ENCODE results near the gene PRMT1. TPM values are rescaled to one million over a fixed set of nuclear protein-coding genes. Genes with fewer than 3 reads are reported as not detected.
A peak's percentile ranks its signal among the peaks of the same experiment; 100 is the strongest.

PRMT1 gene
- total and polyA plus RNA-seq, 12 donors: 80.0 to 270 (median 127) TPM

GRCh38 chr19:49654581-49654980 lies 22.5 kb upstream of the PRMT1 start:
- H3K36me3 ChIP-seq: peaks cover 8 to 93% (median 73%) of the 10 kb centered on the region in 9 donors
- 73 to 76% methylated on average over 10 of the region's 10 CpGs for WGBS, 2 donors
- peaks cover 0 to 3% (median 0%) of the 10 kb centered on the region in 9 donors for H3K4me1 ChIP-seq
- intact Hi-C loops (cut with DNase I): no loop called here
- H3K27me3 ChIP-seq: no peaks in the 10 kb centered on the region
- no peak for TF ChIP-seq CTCF (IDR thresholded peaks at IDR 0.05)
- no peak overlapping the region for H3K27ac ChIP-seq
- ATAC-seq (no peak), DNase-seq (no peak)
- H3K9me3 ChIP-seq: no peaks in the 10 kb centered on the region
- H3K4me3 ChIP-seq: no peak overlapping the region

- peaks cover 8 to 94% (median 73%) of the 10 kb centered on the region in 9 donors for H3K36me3 ChIP-seq
- no peak overlapping the region for H3K4me3 ChIP-seq
- H3K9me3 ChIP-seq: no peaks in the 10 kb centered on the region
- intact Hi-C loops (cut with DNase I): no loop called here
- H3K27me3 ChIP-seq: no peaks in the 10 kb centered on the region
- 91% methylated on average over 23 of the region's 23 CpGs for WGBS, 2 donors
- DNase-seq (no peak), ATAC-seq (no peak)
- no peak for TF ChIP-seq CTCF (IDR thresholded peaks at IDR 0.05)
- no peak overlapping the region for H3K27ac ChIP-seq
- no peaks in the 10 kb centered on the region for H3K4me1 ChIP-seq
Measured at GRCh38 chr19:49655570-49656455, 21.3 kb upstream of the PRMT1 start.

GRCh38 chr19:49656456-49657109 lies 20.5 kb upstream of the PRMT1 start:
- Histone ChIP-seq H3K27ac (no peak overlapping the region), H3K4me3 (no peak overlapping the region), H3K4me1 (no peaks in the 10 kb centered on the region), H3K36me3 (peaks cover 8 to 96% (median 70%) of the 10 kb centered on the region in 9 donors), H3K27me3 (no peaks in the 10 kb centered on the region), H3K9me3 (no peaks in the 10 kb centered on the region)
- intact Hi-C loops (cut with DNase I): no loop called here
- ATAC-seq (no peak), DNase-seq (no peak)
- WGBS, 2 donors: 89 to 93% methylated on average over 17 of the region's 17 CpGs
- TF ChIP-seq CTCF (IDR thresholded peaks at IDR 0.05): no peak

DNA sequence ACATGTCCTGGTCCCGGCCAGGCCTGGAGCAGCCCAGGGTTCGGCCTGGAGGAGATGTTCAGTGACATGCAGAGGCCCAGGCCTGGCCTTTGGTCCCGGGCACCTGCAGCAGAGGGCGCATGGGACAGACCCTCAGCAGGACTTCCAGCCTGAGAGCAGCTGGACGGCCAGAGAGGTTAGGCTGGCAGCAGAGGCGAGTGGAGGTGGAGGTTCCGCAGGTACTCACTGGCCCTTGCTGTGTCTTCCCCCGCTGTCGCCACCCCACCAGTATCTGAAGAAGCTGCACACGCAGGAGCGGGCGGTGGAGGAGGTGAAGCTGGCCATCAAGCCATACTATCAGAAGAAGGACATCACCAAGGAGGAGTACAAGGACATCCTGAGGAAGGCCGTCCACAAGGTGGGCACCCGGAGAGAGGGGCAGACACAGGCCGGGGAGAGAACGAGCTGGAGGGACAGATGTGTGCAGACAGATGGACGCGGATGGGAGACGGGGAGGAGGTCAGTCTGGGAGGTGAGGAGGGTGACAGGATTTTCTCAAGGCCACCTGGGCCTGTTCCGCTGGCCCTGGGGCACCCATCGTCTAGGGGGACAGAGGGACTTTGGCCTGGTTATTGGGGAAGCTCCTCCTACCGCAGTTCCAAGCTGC lies 19.5 kb upstream of the PRMT1 start:
- DNase-seq: no peak
- H3K4me1 ChIP-seq: no peaks in the 10 kb centered on the region
- H3K27ac ChIP-seq: no peak overlapping the region
- 90 to 91% methylated on average over 22 of the region's 22 CpGs for WGBS, 2 donors
- intact Hi-C loops (cut with DNase I): no loop called here
- no peak for TF ChIP-seq CTCF (IDR thresholded peaks at IDR 0.05)
- no peaks in the 10 kb centered on the region for H3K9me3 ChIP-seq
- ATAC-seq: peak in 1 of 8 donors; percentile 2
- H3K27me3 ChIP-seq: no peaks in the 10 kb centered on the region
- H3K4me3 ChIP-seq: no peak overlapping the region
- H3K36me3 ChIP-seq: peaks cover 4 to 100% (median 69%) of the 10 kb centered on the region in 9 donors

Measured in heart right ventricle (tissue), 16 donors.